ENCODE data around the gene ASXL3.

Gene ASXL3

GRCh38 chr18:33577685-33578517, at the start of gene ASXL3:
ASXL3 (plus strand) TSS chr18:33578219; CDS start chr18:33578632, 413 bp downstream.
- DNase-seq, result peak; percentile 13
- in situ Hi-C loops (cut with HindIII; ENCODE audit: low pct_ligation_motif_present, low pct_unique_long_range_greater_than_20kb, low sequenced_read_pairs), result no loop called here

- no peak for DNase-seq
- in situ Hi-C loops (cut with HindIII; ENCODE audit: low pct_ligation_motif_present, low pct_unique_long_range_greater_than_20kb, low sequenced_read_pairs), result no loop called here
Observed at GRCh38 chr18:33532978-33533377, 45.0 kb upstream of the ASXL3 start.

GRCh38 chr18:33536904-33537303, 41.1 kb upstream of the ASXL3 start:
- in situ Hi-C loops (cut with HindIII; ENCODE audit: low pct_ligation_motif_present, low pct_unique_long_range_greater_than_20kb, low sequenced_read_pairs), result no loop called here

DNA sequence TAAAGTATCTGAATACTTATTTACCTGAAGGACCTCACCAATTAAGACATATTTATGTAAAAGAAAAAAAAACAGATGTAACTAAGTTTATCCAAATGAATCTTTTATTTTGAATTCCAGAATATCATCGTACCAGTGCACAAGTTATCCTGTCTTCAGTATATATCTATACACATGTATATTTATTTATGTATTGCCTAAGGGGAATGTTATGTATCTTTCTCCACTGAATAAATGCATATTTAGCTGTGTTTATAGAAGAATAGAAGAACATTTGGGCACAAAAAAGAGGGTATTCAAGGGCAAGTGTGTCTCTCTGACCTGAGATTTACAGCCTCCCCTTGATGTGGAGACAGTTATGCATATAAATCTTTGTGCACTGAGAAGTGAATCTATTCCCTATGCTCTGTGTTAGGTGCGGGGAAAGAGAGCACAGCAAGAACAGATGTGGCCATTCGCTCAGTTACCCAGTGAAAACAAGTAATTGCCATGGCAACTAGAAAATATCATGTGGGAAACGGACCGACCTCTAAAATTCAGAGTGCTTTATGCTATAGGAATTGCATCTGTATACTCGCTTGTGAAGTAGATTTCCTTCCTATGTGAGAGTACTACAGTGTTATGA, 39.5 kb upstream of the ASXL3 start:
- in situ Hi-C loops (cut with HindIII; ENCODE audit: low pct_ligation_motif_present, low pct_unique_long_range_greater_than_20kb, low sequenced_read_pairs), result no loop called here
- no peak for DNase-seq

More at GRCh38 chr18:33536904-33537303, 41.1 kb upstream of the ASXL3 start:
- no peak for DNase-seq

DNA sequence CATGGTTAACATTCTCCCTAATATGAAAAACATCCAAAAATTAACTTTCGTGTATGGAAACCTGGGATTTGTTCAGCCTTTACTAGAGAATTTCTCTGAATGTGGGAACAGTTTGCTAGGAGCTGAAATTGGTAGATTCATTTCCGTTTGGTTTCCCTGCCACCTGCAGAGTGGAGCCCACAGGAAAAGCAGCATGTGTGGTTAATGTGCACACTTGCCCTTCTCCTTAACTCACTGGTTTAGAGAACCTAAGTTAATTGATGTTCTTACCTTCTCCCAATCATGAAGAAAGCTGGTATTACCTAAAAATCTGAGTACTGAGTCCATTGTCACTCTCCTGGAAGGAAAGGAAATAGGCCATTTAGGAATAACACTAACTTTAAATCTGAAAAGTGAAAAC, 37.6 kb upstream of the ASXL3 start:
- in situ Hi-C loops (cut with HindIII; ENCODE audit: low pct_ligation_motif_present, low pct_unique_long_range_greater_than_20kb, low sequenced_read_pairs), result no loop called here
- DNase-seq, result no peak

GRCh38 chr18:33541316-33541715, 36.7 kb upstream of the ASXL3 start:
- no peak for DNase-seq
- in situ Hi-C loops (cut with HindIII; ENCODE audit: low pct_ligation_motif_present, low pct_unique_long_range_greater_than_20kb, low sequenced_read_pairs), result no loop called here

GRCh38 chr18:33556846-33557245, 21.2 kb upstream of the ASXL3 start:
- DNase-seq, result no peak
- in situ Hi-C loops (cut with HindIII; ENCODE audit: low pct_ligation_motif_present, low pct_unique_long_range_greater_than_20kb, low sequenced_read_pairs), result no loop called here

DNA sequence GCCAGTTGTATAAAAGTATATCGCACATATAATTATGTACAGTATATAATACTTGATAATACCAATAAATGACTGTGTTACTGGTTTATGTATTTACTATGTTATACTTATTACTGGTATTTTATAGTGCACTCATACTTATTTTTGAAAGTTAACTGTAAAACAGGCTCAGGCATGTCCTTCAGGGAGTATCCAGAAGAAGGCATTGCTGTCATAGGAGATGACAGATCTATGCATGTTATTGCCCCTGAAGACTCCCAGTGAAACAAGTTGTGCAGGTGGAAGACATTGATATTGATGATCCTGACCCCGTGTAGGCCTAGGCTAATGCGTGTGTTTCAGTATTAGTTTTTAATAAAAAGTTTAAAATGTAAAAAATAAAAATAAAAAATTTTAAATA, 20.3 kb upstream of the ASXL3 start:
- DNase-seq, result no peak
- in situ Hi-C loops (cut with HindIII; ENCODE audit: low pct_ligation_motif_present, low pct_unique_long_range_greater_than_20kb, low sequenced_read_pairs), result no loop called here

DNA sequence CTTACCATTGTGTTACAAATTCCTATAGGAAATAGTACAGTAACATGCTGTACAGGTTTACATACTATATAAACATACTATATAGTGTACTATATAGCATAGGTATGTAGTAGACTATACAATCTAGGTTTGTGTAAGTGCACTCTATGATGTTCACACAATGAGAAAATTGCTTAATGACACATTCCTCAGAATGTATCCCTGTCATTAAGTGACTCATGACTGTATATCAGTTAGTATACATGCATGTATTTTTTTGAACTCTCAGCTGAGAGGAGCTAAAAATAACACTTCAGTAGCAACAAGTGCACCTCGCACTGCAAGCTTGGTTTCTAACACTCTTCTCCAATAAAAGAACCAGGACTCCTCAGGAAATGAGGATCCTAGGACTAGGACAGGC, 19.5 kb upstream of the ASXL3 start:
- in situ Hi-C loops (cut with HindIII; ENCODE audit: low pct_ligation_motif_present, low pct_unique_long_range_greater_than_20kb, low sequenced_read_pairs), result no loop called here
- DNase-seq, result no peak

DNA sequence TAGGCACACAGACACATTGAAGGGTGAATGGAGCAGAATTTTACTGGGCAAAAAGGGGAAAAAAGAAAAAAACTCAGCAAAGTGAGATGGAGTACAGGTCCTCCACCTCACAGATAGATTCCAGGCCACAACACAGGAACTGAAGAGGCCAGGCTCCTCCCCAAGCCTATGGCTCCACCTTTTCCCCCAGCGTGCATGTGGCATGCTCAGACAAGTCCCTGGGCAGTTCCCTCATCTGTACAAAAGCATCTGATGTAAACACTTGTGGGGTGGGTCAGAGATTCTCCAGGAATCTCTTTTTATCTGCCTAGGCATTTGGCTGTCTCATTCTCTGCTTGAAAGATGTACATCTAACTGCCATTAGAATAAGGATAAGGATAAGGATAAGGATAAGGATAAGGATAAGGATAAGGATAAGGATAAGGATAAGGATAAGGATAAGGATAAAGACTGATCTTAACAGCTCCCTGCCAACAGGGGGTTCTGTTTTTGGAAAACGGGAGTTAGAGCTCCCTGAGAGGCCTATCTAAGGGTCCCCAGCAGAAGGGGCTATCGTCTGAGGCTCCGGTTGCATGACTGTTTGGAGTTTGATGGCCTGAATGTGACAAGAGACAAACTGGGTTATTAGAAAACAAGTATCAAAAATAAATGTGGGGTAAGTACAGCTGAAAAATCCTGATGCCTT, 17.2 kb upstream of the ASXL3 start:
- peak; percentile 24 for DNase-seq
- in situ Hi-C loops (cut with HindIII; ENCODE audit: low pct_ligation_motif_present, low pct_unique_long_range_greater_than_20kb, low sequenced_read_pairs), result no loop called here

- no peak for DNase-seq
- in situ Hi-C loops (cut with HindIII; ENCODE audit: low pct_ligation_motif_present, low pct_unique_long_range_greater_than_20kb, low sequenced_read_pairs), result no loop called here
Observed at GRCh38 chr18:33562741-33563140, 15.3 kb upstream of the ASXL3 start.

DNA sequence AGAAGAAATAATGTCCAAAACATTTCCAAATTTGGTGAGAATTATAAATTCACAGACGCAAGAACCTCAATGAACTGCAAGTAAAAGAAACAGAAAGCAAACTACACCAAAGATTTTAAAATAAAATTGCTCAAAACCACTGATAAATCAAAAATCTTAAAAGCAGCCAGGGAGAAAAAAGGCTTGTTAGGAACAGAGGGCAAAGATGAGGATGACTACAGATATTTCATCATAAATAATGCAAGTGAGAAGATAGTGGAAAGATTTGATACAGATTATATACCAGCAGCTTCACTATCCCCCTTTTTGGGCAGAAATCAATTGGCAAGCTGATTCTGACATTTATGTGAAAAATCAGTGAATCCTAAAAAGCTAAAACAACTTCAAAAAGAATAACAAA, 10.3 kb upstream of the ASXL3 start:
- no peak for DNase-seq
- in situ Hi-C loops (cut with HindIII; ENCODE audit: low pct_ligation_motif_present, low pct_unique_long_range_greater_than_20kb, low sequenced_read_pairs), result no loop called here

DNA sequence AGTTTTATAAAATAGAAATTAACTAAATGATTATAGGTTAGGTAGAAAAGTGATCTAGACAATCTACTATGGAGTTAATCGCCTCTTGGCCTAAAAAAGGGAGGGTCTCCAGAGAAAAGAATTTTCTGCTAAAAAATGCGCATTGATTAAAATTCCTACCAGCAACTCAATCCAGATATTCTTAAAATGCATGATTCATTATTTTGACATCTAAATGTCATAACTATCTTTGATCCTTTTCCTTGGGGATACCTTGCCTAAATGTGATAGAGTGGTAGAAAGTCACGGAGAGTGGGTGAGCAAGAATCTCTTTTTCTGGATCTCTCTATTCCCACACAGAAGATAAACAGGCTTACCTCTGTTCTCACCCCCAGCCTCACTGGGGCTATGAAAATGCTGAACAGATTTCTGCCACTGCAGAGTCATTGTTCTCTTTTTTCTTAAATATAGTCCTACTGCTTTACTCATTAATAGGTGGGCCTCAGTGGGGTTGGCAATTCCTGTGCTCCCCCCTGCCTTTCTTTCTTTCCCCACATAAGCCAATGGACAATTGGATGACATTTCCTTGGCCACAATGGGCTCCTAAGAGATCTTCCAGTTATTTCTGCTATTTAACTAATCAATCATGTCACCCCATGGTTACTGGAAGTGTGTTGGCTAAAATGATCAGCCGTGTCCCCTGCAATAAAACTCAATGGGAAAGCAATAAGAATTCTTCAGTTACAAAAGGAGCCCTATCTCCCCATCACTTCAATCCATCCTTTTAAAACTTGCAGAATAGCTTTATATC, 5.8 kb upstream of the ASXL3 start:
- DNase-seq, result no peak
- in situ Hi-C loops (cut with HindIII; ENCODE audit: low pct_ligation_motif_present, low pct_unique_long_range_greater_than_20kb, low sequenced_read_pairs), result no loop called here

DNA sequence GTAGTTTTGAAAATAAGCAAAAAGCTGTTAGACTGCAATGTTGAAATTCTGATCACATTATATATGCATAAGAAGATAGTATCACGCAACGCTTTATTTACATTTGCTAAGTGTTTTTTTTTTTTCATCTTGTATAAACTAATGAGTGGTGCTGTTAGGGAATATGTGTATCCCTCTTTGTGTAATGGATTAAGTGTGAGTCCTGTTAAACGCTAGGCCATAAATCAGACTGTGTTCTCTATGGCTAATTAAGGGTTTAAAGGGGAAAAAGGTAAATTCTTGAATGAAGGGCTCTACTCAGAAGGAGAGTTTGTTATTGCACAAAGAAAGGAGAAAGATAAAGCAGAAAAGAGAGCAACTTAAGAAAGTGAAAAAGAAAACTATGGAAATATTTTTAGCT, 4.8 kb upstream of the ASXL3 start:
- in situ Hi-C loops (cut with HindIII; ENCODE audit: low pct_ligation_motif_present, low pct_unique_long_range_greater_than_20kb, low sequenced_read_pairs), result no loop called here
- no peak for DNase-seq

DNA sequence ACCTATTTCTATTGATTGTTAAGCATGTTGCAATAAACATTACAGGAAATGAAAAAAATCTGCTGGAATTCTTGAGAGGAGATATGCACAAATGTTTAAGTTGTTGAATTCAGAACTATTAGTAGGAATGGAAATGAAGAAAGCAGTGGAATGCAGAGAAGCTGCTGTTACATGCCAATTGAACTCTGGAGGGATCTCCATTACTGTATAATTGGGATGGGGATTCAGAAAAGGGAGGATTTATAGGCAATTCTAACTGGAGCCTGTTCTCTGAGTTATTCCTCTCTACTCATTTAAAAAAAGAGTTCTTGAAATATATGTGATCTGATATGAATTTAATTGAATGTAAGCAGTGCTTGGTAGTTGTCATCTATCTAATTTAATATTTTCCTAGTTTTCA, 2.6 kb upstream of the ASXL3 start:
- in situ Hi-C loops (cut with HindIII; ENCODE audit: low pct_ligation_motif_present, low pct_unique_long_range_greater_than_20kb, low sequenced_read_pairs), result no loop called here
- no peak for DNase-seq

GRCh38 chr18:33576999-33577646, 896 bp upstream of the ASXL3 start:
- in situ Hi-C loops (cut with HindIII; ENCODE audit: low pct_ligation_motif_present, low pct_unique_long_range_greater_than_20kb, low sequenced_read_pairs), result no loop called here
- DNase-seq, result no peak

DNA sequence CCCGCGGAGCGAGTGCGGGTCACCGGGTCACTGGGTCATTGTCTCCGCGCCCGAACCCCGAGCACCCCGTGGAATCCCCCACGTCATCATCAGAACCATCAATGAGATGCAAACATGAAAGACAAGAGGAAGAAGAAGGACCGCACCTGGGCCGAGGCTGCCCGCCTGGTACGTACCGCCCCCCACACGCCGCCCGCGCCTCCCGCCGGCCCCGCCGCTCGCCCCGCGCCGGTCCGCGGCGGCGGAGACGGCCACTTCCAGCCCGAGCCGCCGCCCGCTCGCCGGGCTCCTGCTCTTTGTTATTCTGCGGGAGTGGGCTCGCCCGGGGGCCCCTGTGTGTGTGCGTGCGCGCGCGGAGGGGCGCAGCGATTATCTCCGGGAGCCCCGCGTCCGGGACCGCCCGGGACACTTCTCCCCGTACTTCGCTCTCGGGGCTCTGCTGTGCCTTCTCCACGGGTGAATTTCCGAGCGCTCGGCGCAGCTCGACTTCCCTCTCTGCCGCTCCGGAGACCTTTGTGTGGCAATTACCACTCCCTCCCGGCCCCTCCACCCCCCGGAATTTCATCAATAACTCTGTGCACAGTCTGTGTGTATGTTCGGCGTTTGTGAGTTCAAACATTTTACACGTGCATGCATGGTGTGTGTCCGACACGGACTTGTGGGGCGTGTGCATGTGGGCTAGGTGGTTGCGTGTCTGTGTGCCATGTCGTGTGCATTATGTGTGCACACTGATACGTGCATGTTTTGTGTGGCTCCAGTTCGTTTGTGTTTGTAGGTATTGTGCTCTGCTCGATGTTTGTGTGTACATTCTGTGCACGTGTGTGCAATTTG, 714 bp downstream of the ASXL3 start:
- in situ Hi-C loops (cut with HindIII; ENCODE audit: low pct_ligation_motif_present, low pct_unique_long_range_greater_than_20kb, low sequenced_read_pairs), result no loop called here

More for the DNA sequence above, 714 bp downstream of the ASXL3 start:
- no peak for DNase-seq
